OCI-LY1 (cell line): ENCODE measurements around the gene DPF3.

Experiments
- CTCF ChIP-seq: fragments of 200-600 bp; sonication (generic), shearing (Covaris generic); IDR thresholded peaks from 2 replicates; pipeline ENCODE4 v1.5.1; 2017; ENCODE audit warnings: mild to moderate bottlenecking, antibody characterized with exemption, low read length, moderate library complexity, mixed read lengths
- EZH2 ChIP-seq: fragments of 200-600 bp; sonication (generic), shearing (Covaris generic); IDR thresholded peaks from 2 replicates; pipeline ENCODE4 v1.8.0; 2017; ENCODE audit warnings: borderline replicate concordance, mixed run types, mild to moderate bottlenecking, antibody characterized with exemption, low read length, moderate library complexity, mixed read lengths

GRCh38 chr14:72708222-72708621, 185.7 kb downstream of the DPF3 start:
- no peak for TF ChIP-seq CTCF
- TF ChIP-seq EZH2 = no peak
